ENCODE data around the gene SPRING1.

The SPRING1 gene

GRCh38 chr12:116736962-116737773, 701 bp downstream of the SPRING1 start:
- no peak for DNase-seq

- DNase-seq, result no peak
Measured at GRCh38 chr12:116735951-116736599, 1.8 kb downstream of the SPRING1 start.

- DNase-seq, result no peak
Measured at GRCh38 chr12:116735084-116735483, 2.8 kb downstream of the SPRING1 start.

- no peak for DNase-seq
Measured at GRCh38 chr12:116734156-116734768, 3.6 kb downstream of the SPRING1 start.

- DNase-seq, result no peak
Measured at GRCh38 chr12:116731801-116732200, 6.1 kb downstream of the SPRING1 start.

GRCh38 chr12:116727891-116728290, 10.0 kb downstream of the SPRING1 start:
- DNase-seq, result no peak

GRCh38 chr12:116727261-116727660, 10.6 kb downstream of the SPRING1 start:
- no peak for DNase-seq

GRCh38 chr12:116726694-116727093, 11.2 kb downstream of the SPRING1 start:
- DNase-seq, result no peak

- DNase-seq, result no peak
Measured at GRCh38 chr12:116722245-116722644, 15.6 kb downstream of the SPRING1 start.

- no peak for DNase-seq
Measured at GRCh38 chr12:116719731-116720528, 17.9 kb downstream of the SPRING1 start.

GRCh38 chr12:116718655-116719454, 19.0 kb downstream of the SPRING1 start:
- DNase-seq, result no peak

GRCh38 chr12:116717466-116718437, 20.1 kb downstream of the SPRING1 start:
- no peak for DNase-seq

GRCh38 chr12:116714175-116714574, 23.7 kb downstream of the SPRING1 start:
- DNase-seq, result no peak

GRCh38 chr12:116713527-116713926, 24.3 kb downstream of the SPRING1 start:
- no peak for DNase-seq

GRCh38 chr12:116712458-116713303, 25.2 kb downstream of the SPRING1 start:
- no peak for DNase-seq

GRCh38 chr12:116710370-116711150, 27.3 kb downstream of the SPRING1 start:
- DNase-seq, result no peak

GRCh38 chr12:116709768-116710167, 28.1 kb downstream of the SPRING1 start:
- DNase-seq, result no peak

GRCh38 chr12:116708826-116709756, 28.8 kb downstream of the SPRING1 start:
- DNase-seq, result peak; percentile 30
